HL-60 (cell line): ENCODE measurements around the gene PC.

Source experiments
- DNase-seq, 2 experiments: peaks; one replicate each; pipeline ENCODE4 v3.0.0-alpha.2; 2010 to 2020; ENCODE audit warnings: low read depth in 1 of 2, low spot score in 1 of 2
- H3K27ac ChIP-seq: fragments of 250-450 bp; sonication (Bioruptor Pico); replicated peaks from 2 replicates; pipeline ENCODE4 v1.5.1; 2020; ENCODE audit warnings: mild to moderate bottlenecking, moderate library complexity
- H3K27me3 ChIP-seq: fragments of 250-450 bp; sonication (Bioruptor Pico); 2 replicates; pipeline ENCODE4 v1.5.1; 2021; ENCODE audit warnings: mild to moderate bottlenecking, moderate library complexity; ENCODE audit not compliant: insufficient read depth, poor library complexity, severe bottlenecking
- H3K4me3 ChIP-seq: replicated peaks from 2 replicates; pipeline ENCODE4 v1.5.1; 2011; ENCODE audit warnings: mild to moderate bottlenecking, control low read depth, low read length; ENCODE audit not compliant: insufficient read depth
- CTCF ChIP-seq: IDR thresholded peaks from one replicate; pipeline ENCODE4 v1.5.1; 2011; ENCODE audit warnings: low read length, control low read depth, inconsistent platforms; ENCODE audit not compliant: insufficient read depth
- GABPA ChIP-seq: IDR thresholded peaks from 2 replicates; pipeline ENCODE4 v1.6.1; 2012; ENCODE audit warnings: low read depth
- POLR2AphosphoS5 ChIP-seq: IDR thresholded peaks from 2 replicates; pipeline ENCODE4 v1.6.1; 2012; ENCODE audit warnings: low read depth
- SPI1 ChIP-seq: IDR thresholded peaks from 2 replicates; pipeline ENCODE4 v1.6.1; 2012; ENCODE audit warnings: low read depth, mild to moderate bottlenecking, borderline replicate concordance
- TF ChIP-seq, protein P1 (sequence below): IDR thresholded peaks from 2 replicates; pipeline ENCODE4 v1.6.1; 2012; ENCODE audit warnings: low read depth; ENCODE audit not compliant: insufficient replicate concordance

Gene PC

DNA sequence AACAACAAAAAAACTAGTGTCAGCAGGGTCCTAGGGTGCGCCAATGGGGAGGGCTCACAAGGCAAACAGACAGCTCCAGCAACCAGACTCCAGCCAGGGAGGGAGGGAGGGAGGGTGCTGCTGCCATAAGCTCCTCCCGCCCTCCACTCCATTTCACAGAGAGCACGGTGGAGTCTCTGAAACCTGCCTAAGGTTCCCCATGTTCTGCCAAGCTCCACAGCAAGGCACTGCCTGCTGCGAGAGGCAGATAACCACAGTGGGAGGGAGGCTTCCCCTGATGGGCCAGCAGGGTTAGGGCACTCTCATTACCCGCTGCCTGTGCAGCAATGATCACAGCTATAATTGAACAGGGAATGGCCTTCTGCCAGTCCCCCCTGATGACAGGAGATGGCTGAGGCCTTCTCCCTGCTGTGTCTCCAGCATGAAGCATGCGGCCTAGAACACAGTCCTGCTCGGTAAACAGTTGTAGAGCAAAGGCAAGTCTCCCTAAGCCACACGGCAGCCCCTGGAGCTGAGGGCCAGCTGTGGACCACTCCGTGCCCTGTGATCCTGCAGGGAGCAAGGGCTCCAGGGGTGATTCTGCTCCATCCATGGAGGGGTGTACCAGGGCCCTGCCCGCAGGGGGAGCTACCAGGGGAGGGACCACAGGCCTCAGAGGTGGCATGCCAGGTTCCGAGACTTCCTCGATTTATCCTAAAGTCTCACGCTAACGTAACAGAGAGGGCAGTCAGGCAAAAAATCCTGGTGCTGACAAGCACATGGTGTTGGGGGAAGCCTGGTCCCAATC lies 42.9 kb downstream of the PC start:
- Histone ChIP-seq H3K27ac (no peak overlapping the region), H3K4me3 (no peak overlapping the region), H3K27me3 (no peaks in the 10 kb centered on the region)
- DNase-seq, result no peak
- TF ChIP-seq GABPA (no peak), CTCF (no peak), SPI1 (no peak), POLR2AphosphoS5 (no peak)
- TF ChIP-seq, protein P1, sequence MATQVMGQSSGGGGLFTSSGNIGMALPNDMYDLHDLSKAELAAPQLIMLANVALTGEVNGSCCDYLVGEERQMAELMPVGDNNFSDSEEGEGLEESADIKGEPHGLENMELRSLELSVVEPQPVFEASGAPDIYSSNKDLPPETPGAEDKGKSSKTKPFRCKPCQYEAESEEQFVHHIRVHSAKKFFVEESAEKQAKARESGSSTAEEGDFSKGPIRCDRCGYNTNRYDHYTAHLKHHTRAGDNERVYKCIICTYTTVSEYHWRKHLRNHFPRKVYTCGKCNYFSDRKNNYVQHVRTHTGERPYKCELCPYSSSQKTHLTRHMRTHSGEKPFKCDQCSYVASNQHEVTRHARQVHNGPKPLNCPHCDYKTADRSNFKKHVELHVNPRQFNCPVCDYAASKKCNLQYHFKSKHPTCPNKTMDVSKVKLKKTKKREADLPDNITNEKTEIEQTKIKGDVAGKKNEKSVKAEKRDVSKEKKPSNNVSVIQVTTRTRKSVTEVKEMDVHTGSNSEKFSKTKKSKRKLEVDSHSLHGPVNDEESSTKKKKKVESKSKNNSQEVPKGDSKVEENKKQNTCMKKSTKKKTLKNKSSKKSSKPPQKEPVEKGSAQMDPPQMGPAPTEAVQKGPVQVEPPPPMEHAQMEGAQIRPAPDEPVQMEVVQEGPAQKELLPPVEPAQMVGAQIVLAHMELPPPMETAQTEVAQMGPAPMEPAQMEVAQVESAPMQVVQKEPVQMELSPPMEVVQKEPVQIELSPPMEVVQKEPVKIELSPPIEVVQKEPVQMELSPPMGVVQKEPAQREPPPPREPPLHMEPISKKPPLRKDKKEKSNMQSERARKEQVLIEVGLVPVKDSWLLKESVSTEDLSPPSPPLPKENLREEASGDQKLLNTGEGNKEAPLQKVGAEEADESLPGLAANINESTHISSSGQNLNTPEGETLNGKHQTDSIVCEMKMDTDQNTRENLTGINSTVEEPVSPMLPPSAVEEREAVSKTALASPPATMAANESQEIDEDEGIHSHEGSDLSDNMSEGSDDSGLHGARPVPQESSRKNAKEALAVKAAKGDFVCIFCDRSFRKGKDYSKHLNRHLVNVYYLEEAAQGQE, result no peak

DNA sequence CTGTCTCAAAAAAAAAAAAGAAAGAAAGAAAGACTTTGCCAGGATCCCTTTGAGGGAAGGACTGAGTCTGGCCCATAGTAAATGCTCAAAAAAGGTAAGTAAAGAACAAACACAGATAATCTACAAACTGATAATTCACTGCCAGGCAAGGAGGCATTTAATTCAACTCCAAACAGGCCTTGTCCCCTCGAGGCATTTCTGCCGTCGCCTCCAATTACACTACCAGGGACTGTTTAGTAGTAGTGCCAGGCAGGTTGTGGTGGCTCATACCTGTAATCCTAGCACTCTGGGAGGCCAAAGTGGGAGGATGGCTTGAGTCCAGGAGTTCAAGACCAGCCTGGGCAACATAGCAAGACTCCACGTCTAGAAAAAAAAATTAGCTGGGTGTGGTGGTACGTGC lies 43.7 kb downstream of the PC start:
- no peak overlapping the region for H3K4me3 ChIP-seq
- H3K27ac ChIP-seq, result no peak overlapping the region
- no peak for DNase-seq
- TF ChIP-seq GABPA, result no peak
- H3K27me3 ChIP-seq, result no peaks in the 10 kb centered on the region

DNA sequence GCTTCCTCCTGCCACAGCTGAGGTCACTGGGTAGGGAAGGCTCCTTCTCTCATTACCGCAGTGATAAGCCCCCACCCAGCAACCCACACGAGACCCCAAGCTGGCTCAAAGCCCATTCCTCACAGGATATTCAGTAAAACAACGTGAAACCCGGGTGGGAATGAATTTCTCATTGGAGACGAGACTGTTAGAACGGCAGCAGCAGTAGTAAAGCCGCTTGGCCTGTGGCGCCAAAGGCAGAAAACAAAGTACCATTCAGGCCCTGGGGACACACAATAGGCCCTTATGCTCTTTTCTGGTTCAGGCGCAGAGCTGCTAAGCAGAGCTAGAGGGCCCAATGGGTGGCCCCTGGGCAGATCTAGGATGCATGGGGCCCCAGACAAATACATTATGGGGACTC lies 45.3 kb downstream of the PC start:
- no peak overlapping the region for H3K4me3 ChIP-seq
- H3K27ac ChIP-seq, result no peak overlapping the region
- TF ChIP-seq, protein P1, result no peak
- no peak for TF ChIP-seq SPI1
- no peak for TF ChIP-seq CTCF
- no peak for TF ChIP-seq GABPA
- TF ChIP-seq POLR2AphosphoS5, result no peak
- no peaks in the 10 kb centered on the region for H3K27me3 ChIP-seq
- DNase-seq, result no peak

GRCh38 chr11:66912361-66912760 lies 45.8 kb downstream of the PC start:
- no peaks in the 10 kb centered on the region for H3K27me3 ChIP-seq
- H3K27ac ChIP-seq, result no peak overlapping the region
- DNase-seq, result no peak
- TF ChIP-seq POLR2AphosphoS5, result no peak
- no peak for TF ChIP-seq SPI1
- TF ChIP-seq, protein P1, result no peak
- no peak for TF ChIP-seq CTCF
- no peak for TF ChIP-seq GABPA
- H3K4me3 ChIP-seq, result no peak overlapping the region
